NCI-H526 (cell line): ENCODE results near the gene STK40.

Experiments
- DNase-seq, 2 experiments: peaks; one replicate each; lab custom pipeline; 2025; lab: John Stamatoyannopoulos, UW

The STK40 gene, protein sequence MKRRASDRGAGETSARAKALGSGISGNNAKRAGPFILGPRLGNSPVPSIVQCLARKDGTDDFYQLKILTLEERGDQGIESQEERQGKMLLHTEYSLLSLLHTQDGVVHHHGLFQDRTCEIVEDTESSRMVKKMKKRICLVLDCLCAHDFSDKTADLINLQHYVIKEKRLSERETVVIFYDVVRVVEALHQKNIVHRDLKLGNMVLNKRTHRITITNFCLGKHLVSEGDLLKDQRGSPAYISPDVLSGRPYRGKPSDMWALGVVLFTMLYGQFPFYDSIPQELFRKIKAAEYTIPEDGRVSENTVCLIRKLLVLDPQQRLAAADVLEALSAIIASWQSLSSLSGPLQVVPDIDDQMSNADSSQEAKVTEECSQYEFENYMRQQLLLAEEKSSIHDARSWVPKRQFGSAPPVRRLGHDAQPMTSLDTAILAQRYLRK

GRCh38 chr1:36385410-36386264 is at the start of gene STK40:
STK40 (minus strand) TSS chr1:36385924; CDS start chr1:36361332, 24,592 bp downstream.
- peak; percentile 100 for DNase-seq

DNA sequence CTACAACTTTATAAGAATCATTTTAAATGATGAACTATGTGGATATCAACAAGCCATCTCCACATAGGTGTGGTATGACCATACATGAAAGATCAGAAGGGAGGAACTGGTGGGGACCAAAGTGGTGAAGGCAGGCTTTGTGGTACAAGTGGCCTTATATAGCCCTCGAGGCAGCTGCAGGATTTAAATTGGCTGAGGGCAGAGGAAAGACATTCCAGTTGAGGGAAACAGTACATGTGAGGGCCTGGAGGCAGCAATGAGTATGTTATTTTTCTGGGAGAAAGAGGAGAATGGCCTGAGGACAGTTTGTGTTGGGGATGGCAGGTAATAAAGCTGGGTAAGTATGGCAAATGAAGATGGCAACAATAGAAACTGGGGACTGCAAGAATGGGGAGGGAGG is 47.4 kb upstream of the STK40 start:
- no peak for DNase-seq

DNA sequence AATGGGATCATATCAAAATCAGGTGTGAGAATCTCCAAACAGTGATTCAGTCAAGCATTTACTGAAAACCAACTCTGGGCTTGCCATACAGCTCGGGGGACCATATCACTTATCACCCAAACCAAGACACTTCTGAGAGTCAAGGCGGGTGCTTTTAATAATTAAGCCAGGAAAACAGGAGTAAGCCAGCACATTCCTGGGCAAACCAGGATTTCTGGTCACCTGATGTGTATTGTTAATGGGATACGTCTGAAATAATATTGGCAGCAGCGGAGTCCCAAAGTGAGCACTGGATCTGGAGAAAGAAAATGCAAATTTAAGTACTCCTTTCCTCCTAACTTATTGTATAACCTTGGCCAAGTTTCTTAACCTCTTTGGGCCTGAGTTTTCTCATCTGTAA is 46.9 kb upstream of the STK40 start:
- DNase-seq, result no peak

DNA sequence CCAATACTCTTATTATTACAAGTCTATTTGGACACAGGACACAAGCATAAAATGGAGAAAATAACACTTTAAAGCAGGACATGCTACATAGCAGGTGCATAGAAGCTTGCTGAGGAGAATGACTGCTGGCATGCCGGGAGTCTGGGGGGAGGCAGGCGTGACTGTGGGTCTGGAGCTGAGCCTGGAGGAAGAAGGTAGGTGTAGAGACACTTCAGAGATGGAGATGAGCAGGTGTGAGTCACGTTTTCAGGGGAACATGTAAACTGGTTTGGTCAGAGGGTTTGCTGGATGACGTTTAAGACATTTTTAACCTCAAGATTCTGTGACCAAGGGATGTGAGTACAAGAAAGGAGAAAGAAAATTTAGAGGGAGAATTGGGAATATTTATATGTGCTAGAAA is 40.1 kb upstream of the STK40 start:
- DNase-seq, result no peak

GRCh38 chr1:36421649-36422048 is 35.9 kb upstream of the STK40 start:
- DNase-seq, result no peak

DNA sequence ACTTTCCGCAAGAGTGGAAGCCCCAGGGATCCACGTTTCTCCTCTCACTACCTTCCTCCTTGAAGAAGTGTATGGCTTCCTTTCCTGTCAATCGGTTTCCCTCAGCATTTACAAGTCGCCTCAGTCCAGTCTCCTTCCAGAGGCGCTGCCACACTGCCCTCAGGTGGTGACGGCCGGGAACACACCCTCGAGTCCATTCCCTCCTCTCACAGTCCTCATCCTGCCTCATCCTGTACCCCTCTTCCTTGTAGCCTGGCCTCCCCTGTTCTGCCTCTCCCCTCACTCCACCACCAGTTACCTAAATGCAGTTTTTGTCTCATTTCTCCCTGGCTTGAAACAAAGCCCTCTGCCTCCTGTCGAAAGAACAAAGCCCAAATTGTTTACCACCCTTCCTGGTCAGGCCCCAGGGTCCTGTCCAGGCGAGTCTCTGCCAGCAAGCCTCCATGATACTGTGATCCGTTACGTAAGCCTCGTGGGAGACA is 35.2 kb upstream of the STK40 start:
- peak; percentile 60 to 94 for DNase-seq

- DNase-seq, result no peak
Observed at GRCh38 chr1:36420409-36420808, 34.7 kb upstream of the STK40 start.

- DNase-seq, result no peak
Observed at GRCh38 chr1:36419569-36419968, 33.8 kb upstream of the STK40 start.

GRCh38 chr1:36419140-36419539 is 33.4 kb upstream of the STK40 start:
- no peak for DNase-seq

DNA sequence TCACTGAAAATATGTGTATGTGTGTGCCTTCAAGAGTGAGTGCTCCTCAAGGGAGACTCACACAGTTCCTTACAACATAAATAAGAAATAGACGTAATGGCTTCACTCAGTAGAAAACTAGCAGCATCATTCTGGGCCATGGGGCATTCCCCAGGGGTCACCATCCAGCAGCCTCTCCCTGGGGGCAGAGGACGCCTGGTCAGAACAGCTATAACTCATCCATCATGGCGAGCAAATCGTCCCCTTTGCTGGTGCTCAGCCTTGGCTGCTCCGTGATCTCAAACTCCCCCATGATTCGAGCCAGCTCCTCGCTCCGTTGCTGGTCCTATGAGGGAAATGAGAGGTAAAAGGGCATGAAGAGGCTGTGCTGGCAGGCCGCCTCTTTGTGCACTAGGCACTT is 32.2 kb upstream of the STK40 start:
- no peak for DNase-seq

DNA sequence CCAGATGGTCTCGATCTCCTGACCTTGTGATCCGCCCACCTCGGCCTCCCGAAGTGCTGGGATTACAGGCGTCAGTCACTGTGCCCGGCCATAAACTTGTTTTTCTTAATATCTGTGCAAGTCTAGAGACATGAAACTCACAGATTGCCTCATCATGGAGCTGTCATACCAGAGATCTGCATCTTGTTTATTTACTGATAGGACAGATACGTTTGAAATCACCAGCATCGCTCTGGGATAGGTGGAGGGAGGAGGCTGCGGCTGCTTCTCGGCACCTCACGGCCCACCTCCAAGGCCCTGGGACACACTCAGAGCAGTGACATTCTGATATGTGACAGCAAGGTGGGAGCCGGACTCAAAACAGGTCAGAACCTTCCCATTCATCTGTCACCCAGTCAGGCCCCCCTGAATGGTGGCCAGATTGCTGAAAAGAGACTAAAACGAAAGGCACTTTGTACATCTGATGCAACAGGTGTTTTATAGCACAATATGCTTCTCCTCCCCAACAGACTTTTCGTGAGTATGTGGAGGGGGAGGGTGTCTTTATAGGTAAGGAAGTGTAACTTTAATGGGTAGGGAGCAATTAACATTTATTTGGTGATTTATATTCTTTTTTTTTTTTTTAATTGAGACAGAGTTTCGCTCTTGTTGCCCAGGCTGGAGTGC is 30.1 kb upstream of the STK40 start:
- no peak for DNase-seq

DNA sequence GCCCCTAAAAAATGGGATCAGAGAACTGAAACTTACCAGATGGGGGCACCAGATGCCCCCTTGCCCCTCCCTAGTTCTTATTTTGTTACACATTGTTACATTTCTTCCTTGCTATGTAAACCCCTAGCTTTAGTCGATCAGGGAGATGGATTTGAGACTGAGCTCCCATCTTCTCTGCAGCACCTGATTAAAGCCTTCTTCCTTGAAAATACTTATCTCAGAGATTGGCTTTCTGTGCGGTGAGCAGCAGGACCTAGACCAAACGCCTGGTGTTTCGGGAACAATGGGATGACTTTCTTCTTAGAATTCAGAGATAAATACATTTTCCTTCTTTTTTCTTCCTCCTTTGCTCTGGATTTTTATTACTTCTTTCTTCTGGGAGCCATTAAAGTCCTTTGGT is 28.7 kb upstream of the STK40 start:
- no peak for DNase-seq

DNA sequence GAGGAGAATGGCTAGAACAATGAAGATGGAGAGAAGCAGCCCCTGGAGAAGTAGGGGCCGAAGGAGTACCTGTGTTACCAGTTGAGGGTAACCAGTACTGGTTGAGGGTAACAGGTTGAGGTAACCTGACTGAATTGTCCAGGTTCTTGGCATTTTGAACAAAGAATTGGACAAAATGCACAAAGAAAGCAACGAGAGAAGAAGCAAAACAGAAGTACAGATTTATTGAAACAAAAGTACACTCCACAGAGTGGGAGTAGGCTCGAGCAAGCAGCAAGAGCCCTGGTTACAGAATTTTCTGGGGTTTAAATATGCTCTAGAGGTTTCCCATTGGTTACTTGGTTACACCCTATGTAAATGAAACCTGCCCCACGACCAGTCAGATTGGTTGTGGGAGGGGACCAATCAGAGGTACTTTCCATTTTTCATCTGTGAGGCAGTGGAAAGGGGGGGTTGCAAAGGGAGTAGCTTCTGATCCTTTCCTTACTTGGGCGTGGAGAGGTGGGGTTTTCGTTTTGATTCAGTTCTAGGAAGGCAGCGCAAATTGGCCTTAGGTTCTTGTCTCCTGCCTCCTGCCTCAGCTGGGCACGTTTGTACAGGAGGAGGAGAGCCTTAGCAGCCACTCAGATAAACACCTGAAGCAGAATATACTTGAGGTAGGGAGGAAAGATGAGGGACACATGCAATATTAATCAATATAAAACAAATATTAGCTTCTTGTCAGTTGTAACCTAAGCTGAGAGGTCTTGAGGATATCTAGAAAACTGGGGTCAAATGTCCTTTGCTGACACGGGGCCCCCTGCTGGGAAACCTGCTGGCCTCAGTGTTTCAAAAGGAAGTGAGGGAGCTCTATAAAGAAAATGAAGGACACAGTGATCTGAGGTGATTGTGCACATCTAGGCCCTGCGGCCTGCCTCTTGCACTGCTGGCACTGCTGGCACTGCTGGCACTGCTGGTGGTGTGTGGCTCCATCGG is 26.2 kb upstream of the STK40 start:
- peak; percentile 46 to 72 for DNase-seq

GRCh38 chr1:36408479-36408878 is 22.8 kb upstream of the STK40 start:
- DNase-seq, result no peak

- no peak for DNase-seq
Observed at GRCh38 chr1:36406440-36406839, 20.7 kb upstream of the STK40 start.

- no peak for DNase-seq
Observed at GRCh38 chr1:36402504-36402890, 16.8 kb upstream of the STK40 start.

GRCh38 chr1:36401602-36402503 is 16.1 kb upstream of the STK40 start:
- no peak for DNase-seq

DNA sequence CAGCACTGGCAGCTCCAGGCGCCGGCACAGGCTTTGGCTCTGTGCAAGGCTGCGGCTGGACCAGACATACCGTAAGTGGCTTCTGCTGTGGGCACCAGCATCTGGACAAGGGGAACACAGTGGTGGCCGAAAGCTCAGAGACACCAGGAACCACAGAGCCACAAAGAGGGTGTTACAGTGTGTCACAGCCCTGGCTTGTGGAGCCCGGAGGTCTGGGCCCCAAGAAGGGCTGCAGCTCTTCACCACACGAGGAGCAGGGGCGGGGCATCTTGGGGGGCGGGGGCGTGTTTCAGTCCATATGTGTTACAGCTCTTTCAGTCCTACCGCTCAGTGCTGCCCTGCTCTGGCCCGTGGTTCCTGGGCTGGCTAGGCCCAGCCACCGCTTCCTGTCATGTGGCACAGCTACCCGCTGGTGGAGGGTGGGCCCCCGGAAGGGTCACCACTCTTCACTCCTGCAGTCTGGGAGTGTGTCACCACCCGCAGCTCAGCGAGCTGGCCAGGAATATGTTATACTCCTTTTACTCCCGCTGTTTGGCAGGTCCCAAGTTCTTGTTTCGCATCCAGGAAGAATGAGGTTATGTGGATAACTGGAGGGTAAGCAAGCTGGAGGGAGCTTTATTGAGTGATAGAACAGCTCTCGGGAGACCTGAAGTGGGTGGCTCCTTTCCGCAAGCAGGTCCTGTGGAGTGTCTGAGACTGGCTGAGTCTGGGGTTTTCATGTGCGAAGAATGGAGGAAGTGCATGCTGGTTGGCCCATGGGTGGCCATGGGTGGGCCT is 15.3 kb upstream of the STK40 start:
- no peak for DNase-seq

- no peak for DNase-seq
Observed at GRCh38 chr1:36400514-36400824, 14.7 kb upstream of the STK40 start.
